WI38 (cell line): ENCODE measurements around the gene ARHGAP4.

ENCODE experiments used
- H3K4me3 ChIP-seq: 2 replicates; pipeline ENCODE4 v1.5.1; 2011; ENCODE audit warnings: low read depth, mild to moderate bottlenecking, control low read depth, low read length
- CTCF ChIP-seq: IDR thresholded peaks from 2 replicates; pipeline ENCODE4 v1.5.1; 2012; ENCODE audit warnings: low read depth, mild to moderate bottlenecking, control low read depth, low read length

The ARHGAP4 gene

DNA sequence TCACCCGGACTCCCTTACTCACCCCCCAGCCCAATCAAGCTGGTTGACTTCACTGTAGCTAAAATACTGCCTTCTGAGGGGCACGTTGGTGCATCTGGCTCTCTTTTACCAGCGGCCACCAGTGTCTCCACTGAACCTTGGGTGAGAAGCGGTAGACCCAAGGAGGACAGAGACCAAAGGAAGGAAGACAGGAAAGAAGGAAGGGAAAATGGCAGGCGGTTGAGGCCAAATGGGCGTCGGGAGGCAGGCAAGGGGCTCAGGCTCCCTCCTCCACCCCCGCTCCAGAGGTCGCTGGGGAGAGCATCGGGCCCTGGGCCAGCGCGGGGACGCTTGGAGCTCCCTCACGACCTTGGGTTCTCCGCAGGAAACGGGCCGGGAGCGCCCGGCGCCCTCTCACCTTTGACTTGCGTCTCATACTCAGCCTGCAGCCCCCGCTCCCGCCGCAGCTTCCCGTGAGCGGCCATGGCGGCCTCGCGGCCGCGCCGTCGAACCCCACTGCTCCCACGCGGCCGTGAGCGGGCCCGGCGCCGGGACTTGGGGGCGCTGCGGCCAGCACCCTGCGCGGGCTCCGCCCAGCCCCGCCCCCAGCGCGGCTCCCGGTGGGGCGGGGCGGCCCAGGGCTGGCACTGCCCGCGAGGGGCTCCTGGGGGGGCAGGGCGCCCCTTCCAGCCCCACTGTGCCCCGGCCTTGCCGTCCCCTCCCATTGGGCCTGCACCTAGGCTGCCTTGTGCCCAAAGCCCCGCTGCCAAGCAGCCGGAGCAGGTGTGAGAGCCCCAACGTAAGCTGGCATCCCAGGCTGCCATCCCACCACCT is at the start of gene ARHGAP4:
TSS of gene ARHGAP4 (minus strand) at position 526 of the 813 bp plus-strand sequence. CDS start at position 464, 62 bp downstream.
- peak within 1 kb of the TSS; percentile 65; the same call in 1 of the 2 replicates for H3K4me3 ChIP-seq
- no peak for TF ChIP-seq CTCF

GRCh38 chrX:153974726-153975286 is 48.7 kb upstream of the ARHGAP4 start:
- TF ChIP-seq CTCF = no peak

GRCh38 chrX:153974003-153974725 is 48.1 kb upstream of the ARHGAP4 start:
- no peak overlapping the region for H3K4me3 ChIP-seq
- no peak for TF ChIP-seq CTCF

More at GRCh38 chrX:153974726-153975286, 48.7 kb upstream of the ARHGAP4 start:
- no peak overlapping the region for H3K4me3 ChIP-seq

DNA sequence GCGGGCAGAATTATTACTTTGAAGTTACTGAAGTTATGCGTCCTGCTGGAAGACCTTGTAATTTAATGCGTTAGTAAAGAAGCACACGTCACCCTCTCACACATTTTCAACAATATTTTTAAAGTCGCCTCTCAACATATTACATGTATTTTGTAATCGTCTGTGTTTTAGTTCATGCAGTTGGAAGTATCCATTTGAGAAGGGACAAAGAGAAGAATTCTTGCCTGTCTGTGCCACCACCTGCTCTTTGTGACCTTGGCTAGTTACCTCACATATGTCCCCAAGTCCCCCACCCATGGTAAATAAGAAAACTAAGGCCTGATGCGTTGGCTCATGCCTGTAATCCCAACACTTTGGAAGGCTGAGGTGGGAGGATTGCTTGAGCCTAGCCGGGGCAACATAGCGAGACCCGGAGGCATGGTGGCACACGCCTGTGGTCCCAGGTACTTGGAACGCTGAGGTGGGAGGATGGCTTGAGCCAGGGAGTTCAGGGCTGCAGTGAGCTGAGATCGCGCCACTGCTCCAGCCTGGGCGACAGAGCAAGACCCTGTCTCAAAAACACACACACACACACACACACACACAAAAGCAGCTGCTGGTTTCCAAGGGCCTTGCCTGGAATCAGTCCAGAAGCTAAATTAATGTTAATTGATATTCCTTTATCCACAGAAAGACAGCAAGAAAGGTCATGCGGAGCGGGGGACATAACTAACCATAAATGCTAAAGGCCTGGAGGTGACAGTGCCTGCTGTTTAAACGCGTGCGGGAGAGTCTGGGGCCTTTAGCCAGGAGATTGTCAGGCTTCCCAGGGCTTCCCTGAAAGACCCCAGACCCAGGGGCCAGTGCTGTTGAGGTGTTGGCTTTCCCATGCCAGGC is 47.3 kb upstream of the ARHGAP4 start:
- TF ChIP-seq CTCF = no peak
- H3K4me3 ChIP-seq = peak overlapping the region; percentile 95

DNA sequence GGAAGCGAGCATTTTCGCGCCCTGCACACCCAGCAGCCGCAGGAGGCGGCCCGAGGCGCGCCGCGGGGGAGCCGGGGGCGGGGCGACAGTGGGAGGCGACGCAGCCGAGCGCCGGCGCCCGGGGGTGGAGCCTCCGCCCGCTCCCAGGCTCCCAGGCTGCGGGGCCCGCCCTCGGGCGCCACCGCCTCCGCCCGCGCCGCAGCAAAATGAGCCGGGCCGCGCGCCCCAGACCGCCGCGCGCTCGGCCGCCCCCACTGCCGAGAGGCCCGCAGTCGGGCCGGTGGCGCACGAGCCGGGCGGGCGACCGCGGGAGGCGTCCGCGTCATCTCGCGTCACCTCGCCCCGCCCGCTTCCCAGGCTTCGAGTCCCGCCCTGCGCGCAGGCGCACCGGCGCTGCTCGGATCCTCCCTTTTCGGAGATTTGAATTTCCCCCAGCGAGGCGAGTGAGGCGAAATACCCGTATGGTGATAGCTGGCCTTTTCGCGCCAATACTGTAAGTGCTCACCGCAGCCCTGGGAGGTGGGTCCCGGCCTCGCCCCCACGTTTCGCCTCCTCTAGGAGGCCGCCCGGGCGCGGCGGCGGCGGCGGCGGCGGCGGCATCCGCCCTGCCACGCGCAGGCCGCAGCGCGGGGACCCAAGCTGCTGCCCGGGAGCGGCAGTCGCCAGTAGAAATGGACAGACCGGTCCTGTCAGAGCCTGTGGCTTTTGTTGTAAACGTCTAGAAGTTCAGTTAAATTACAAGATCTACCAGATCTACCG is 46.5 kb upstream of the ARHGAP4 start, which contains the start of gene TMEM187:
TSS of gene TMEM187 (plus strand) at position 387 of the 759 bp plus-strand sequence. CDS start 9,309 bp downstream, outside the sequence.
- H3K4me3 ChIP-seq = peak within 1 kb of the TSS; percentile 95
- no peak for TF ChIP-seq CTCF
